H7 (cell line): Measurements from ENCODE around the gene FOXN3. TPM values are rescaled to one million over a fixed set of nuclear protein-coding genes. Genes with fewer than 3 reads are reported as not detected.
"Not testable (repeated sequence)": the region's sequence is repeated elsewhere in the genome, so short reads cannot be mapped to it uniquely, and the experiment has no call there.

Experiments
- DNase-seq: peaks from one replicate; pipeline ENCODE4 v3.0.0; 2012
- H3K27me3 ChIP-seq: 2 replicates; pipeline ENCODE4 v1.6.0; 2011; ENCODE audit warnings: mild to moderate bottlenecking, low read length; ENCODE audit not compliant: control insufficient read depth, insufficient read depth
- H3K36me3 ChIP-seq: replicated peaks from 2 replicates; pipeline ENCODE4 v1.5.1; 2011; ENCODE audit warnings: low read length; ENCODE audit not compliant: control insufficient read depth, insufficient read depth
- H3K4me3 ChIP-seq: 2 replicates; pipeline ENCODE4 v1.5.1; 2011; ENCODE audit warnings: low read depth, mild to moderate bottlenecking, control low read depth, low read length, moderate library complexity; ENCODE audit not compliant: insufficient read depth
- total RNA-seq: library from RNA; depleted of rRNA; stranded (reverse); fragments of >200 nt; shearing (Covaris generic); gene quantifications from 2 replicates; pipeline ENCODE4 v1.2.3, GENCODE V29; 2014

FOXN3 gene
- total RNA-seq, 1 experiment from 2014 or later = 64.6 TPM

DNA sequence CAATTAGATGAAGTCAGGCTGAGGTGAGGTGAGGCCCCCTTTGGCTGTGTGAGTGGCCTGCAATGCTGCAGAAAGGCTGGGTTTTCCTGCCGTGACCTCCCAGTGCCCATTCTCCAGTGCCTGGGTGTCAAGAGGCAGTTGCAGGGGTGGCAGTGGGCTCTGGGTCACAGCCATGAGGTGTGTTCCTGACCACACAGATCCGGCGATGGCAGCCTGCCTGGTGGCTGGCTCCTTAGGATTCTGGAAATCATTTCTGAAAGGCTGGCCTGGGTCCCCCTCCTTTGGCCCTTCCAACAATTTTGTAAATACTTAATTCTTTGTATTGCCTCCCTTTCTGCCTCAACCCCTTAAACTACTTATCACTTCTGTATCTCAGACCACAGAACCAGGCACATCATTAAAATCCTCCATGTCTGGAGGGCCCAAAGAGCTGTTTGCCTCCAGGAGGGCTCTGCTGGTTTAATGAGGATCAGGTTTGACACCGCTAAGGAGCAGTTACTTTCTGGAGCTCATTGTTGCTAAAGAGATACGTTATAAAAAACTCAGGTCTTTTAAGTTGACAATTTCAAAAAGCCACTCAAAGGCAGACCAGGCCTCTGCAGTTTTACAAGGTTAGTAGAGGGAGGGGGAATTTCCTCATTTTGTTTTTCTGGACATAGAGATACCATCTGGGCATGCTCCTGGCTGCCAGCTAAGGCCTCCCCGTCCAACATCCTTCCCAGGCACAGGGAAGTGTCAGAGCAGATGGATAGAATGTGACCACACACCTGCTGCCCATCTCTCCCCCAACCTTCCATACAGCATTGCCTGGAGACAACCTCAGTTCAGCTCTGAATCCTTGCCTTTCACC is 204.4 kb downstream of the FOXN3 start:
- H3K27me3 ChIP-seq = no peaks in the 10 kb centered on the region
- no peak for DNase-seq
- no peaks in the 10 kb centered on the region; the same call in 1 of the 2 replicates for H3K36me3 ChIP-seq
- no peak overlapping the region for H3K4me3 ChIP-seq

DNA sequence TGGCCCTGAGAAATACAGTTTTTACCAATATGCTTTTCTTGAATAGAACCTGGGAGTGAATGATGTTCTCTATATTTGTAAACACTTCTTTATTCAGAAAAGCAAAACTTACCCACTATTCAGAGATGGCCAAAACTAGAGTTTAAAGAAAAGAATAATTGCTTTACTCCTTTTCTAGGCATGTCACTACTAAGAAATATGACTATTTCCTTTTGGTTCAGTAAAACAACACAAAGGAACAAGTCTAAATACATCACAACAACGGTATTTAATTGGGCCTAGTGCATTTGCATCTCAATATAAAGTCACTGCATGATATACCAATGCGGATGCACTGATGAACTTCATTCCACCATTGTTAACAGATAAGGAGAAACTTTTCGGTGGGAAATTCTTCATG is 207.5 kb downstream of the FOXN3 start:
- DNase-seq = no peak
- H3K4me3 ChIP-seq = no peak overlapping the region
- H3K36me3 ChIP-seq = no peaks in the 10 kb centered on the region; the same call in 1 of the 2 replicates
- H3K27me3 ChIP-seq = no peaks in the 10 kb centered on the region

DNA sequence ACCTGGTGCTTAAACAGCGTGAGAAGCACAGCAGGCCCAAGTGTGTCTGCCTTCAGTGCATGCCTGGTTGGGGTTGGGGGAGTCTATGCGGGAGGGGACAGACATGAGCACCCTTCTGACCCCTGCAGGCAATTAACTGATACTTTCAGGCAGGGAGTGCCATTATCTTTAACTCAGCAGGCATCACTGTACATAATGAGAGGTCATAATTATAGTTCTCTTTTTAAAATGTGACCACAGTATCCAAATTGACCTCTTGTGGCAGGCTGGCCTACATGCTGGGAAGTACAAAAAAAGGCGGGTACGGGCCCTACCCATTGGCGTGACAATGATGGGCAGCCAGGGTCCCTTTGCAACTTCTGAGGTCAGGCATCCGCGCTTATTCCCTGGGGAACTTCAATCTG is 209.1 kb downstream of the FOXN3 start:
- H3K4me3 ChIP-seq = no peak overlapping the region
- H3K27me3 ChIP-seq = no peaks in the 10 kb centered on the region
- no peaks in the 10 kb centered on the region for H3K36me3 ChIP-seq
- peak; percentile 45 for DNase-seq

DNA sequence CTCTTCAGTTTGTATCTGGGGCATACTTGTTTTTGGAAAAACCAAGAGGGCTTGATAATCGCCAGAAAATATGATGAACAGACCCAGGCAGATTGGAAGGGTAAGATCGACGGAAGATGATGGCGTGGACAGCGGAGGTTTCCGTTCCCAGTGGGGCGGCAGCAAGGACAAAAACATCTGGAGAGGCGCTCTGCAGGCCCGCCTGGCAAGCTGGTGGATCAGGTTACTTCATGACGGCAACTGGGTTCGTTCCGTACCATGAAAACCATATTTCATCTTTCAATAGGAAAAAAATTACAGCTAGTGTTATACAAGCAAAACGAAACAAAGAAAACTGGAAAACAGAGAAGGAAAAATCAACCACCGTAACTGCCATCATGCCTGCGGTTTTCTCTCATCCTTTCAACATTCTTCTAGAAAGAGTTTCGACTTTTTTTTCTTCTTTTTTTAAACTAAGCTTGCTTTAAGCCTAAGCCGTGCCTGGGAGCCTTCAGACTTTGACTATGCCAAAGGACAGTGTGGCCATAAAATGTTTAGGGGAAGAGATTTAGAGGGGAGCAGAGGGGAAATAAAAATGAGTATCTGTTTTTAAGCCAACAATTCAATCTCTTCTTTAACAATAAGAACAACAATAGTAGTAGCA is 210.5 kb downstream of the FOXN3 start:
- DNase-seq = no peak
- no peaks in the 10 kb centered on the region for H3K27me3 ChIP-seq
- no peak overlapping the region for H3K4me3 ChIP-seq
- no peaks in the 10 kb centered on the region for H3K36me3 ChIP-seq

DNA sequence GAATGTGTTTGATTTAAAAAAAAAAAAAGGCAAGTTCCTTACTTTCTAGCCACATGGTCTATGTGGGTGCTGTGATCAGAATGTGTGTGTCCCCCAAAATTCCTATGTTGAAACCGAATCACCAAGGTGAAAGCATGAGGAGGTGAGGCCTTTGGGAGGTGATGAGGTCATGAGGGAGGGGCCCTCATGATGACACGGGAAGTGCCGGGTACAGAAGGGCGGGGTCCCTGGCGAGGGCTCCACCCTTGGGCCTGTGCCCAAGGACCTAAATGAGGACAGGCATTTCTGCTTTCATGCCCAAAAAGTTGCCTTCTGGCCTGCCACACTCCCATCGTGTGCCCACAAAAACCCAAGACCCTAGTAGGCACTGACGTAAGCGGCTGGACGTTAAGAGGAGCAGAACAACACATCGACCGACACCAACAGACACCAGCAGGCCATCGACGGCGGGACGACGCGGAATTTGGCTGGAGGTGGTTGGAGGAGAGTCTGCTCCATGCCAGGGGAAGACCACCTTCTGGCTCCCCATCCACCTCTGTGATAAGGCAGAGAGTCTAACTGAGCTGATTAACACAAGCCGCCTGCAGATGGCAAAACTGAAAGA is 211.8 kb downstream of the FOXN3 start:
- DNase-seq = no peak
- H3K36me3 ChIP-seq = no peaks in the 10 kb centered on the region
- no peaks in the 10 kb centered on the region for H3K27me3 ChIP-seq
- H3K4me3 ChIP-seq = no peak overlapping the region

DNA sequence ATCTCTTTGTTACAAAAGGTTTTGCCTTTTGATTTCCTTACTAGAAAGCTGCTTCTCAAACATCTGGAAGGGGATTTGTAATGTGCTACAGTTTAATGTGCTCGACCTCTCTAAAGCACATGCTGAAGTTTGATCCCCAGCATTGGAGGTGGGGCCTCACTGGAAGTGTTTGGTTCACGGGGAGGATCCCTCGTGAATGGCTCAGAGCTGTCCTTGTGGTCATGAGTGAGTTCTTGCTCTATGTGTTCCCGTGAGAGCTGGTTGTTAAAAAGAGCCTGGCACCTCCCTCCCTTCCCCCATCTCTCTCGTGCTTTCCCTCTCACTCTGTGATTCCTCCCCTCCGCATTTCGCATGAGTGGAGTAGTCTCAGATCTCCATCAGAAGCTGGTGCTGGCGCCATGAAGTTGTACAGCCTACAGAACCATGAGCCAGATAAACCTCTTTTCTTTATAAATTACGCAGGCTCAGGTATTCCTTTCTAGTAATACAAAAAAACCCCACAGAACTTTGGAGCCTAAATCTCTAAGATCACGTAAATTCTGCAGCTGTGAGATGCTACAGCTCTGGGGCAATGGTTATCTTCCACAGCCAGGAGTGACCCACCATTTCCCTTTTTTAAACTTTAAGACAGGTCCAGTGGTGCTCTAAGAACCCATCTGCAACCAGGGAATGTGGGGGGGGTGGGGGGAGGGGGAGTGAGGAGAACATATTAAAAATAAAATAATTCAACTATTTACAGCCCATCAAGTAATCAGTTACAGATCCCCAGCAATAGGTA is 214.4 kb downstream of the FOXN3 start:
- no peak overlapping the region for H3K4me3 ChIP-seq
- no peaks in the 10 kb centered on the region for H3K36me3 ChIP-seq
- no peak for DNase-seq
- H3K27me3 ChIP-seq = no peaks in the 10 kb centered on the region

DNA sequence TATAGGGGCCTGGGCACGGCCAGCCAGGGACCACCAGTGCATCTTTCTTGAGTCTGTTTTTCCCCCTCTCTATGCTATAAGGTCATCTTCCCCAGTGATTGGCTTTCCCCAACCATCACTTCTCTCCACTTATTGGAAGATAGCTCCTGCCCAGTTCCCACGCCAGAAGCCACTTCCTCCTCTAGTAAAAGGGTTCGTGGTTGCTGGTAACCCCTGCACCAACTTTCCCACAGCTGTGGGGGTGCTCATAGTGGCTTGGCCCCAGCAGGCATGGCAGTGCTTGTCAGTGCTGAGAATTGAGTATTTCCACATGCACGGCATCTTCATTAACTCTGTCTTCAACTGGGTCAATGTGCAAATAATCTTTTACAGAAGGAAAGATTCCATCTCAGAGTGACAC is 215.4 kb downstream of the FOXN3 start:
- Histone ChIP-seq H3K4me3 (no peak overlapping the region), H3K27me3 (no peaks in the 10 kb centered on the region), H3K36me3 (no peaks in the 10 kb centered on the region)
- DNase-seq = no peak

DNA sequence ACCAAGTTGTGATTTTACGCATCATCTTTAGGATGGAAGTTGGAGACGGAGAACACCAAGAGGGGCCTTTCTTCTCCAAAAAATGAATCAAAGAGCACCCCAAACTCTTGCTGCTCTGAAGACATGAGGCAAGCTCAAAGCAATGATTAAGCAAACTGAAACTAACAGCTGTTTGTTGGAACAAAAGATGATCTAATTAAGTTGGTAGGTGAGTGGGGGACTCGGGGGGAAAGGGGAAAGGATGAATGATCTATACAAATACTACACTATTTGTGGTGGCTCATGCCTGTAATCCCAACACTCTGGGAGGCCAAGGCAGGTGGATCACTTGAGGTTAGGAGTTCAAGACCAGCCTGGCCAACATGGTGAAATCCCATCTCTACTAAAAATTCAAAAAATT is 217.7 kb downstream of the FOXN3 start:
- not testable (repeated sequence) for H3K4me3 ChIP-seq, H3K27me3 ChIP-seq, H3K36me3 ChIP-seq, DNase-seq

DNA sequence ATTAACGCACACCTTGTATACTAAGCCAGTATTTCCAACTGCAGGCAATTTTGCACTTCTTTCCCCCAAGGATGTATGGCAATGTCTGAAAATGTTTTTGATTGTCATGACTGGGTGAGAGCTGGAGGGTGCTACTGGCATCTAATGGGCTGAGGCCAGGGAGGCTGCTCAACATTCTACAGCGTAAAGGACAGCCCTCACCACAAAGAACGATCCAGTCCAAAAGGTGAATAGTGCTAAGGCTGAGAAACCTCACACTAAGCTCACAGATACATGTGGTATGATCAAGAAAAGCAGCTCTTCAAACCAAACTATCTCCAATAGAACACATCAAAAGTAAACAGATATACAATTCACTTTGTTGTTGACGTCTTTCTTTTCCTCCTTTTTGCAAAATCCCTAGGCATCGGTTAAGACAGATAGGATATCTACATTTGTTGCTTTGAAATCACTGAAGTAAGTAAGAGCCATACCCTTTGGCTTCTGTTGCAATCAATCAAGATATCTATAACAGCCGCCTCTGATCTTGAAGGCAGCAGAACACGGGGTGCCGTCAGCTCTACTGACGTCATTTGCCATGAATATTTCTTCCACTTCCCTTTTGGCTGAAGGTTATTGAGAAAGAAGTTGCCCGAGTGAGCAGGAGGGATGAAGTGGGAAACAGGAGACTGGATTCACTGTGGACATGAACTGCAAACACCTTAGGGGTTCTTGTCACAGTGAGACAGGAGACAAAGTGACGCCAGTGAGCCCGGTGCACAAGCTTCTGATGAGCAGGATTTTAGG is 218.3 kb downstream of the FOXN3 start:
- no peak for DNase-seq
- Histone ChIP-seq H3K36me3 (no peaks in the 10 kb centered on the region), H3K4me3 (no peak overlapping the region), H3K27me3 (no peaks in the 10 kb centered on the region)

DNA sequence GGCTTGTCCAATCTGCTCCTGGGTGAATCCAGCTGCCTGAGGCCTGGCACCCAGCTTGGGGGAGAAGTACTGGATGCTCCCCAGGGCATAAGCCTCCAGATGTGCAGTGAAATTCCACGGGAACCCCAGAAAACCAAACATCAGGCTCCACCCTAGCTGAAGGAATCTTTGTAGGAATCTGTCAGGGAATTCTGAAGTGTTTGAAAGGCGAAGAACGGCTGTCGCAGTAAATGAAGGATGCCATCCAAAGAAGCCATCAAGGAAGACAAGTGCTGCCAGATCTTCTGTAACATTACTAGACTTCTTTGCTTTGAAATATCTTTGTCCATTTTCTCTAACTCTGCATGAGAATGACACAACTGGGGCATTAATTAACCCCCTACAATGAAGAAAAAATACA is 219.4 kb downstream of the FOXN3 start:
- Histone ChIP-seq H3K4me3 (no peak overlapping the region), H3K27me3 (no peaks in the 10 kb centered on the region), H3K36me3 (no peaks in the 10 kb centered on the region)
- DNase-seq = no peak

DNA sequence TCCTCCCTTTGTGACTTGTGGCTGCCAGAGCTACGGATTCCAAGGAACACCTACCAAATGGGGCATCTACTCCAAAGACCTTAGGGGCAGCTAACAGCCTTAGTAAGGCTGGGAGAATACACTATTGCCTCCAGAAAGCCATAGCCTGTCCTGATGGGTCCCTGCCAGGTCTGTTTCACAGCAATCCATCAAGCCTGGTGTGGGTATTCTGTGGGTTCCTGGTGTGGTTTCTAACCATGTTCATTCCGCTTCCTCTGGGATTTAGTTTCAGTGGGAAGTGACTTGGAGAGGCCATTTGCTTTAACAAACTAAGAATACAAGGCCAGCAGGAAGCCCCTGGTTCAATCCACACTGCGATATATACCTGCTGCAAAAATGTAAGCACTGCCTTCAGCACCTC is 220.5 kb downstream of the FOXN3 start:
- no peak for DNase-seq
- Histone ChIP-seq H3K4me3 (no peak overlapping the region), H3K36me3 (no peaks in the 10 kb centered on the region), H3K27me3 (no peaks in the 10 kb centered on the region)

DNA sequence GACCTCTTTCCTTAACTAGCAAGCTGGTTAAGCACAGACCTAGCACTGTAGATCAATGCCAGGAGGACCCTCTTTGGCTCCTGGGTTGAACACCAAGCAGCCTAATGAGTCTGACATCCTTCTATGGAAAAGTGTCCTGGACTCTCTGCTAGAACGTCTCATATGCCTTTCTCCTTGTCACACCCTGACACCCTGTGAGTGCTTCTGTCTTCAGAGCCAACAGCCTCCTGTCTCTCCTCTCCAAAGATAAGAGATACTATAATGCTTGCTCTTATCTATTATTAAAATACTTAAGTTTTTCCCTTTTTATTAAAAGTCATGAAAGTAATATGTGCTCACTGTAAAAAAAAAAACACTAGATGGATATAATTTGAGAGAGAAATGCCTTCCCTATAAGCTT is 222.7 kb downstream of the FOXN3 start:
- DNase-seq = no peak
- peaks cover 5% of the 10 kb centered on the region; the same call in 1 of the 2 replicates for H3K36me3 ChIP-seq

DNA sequence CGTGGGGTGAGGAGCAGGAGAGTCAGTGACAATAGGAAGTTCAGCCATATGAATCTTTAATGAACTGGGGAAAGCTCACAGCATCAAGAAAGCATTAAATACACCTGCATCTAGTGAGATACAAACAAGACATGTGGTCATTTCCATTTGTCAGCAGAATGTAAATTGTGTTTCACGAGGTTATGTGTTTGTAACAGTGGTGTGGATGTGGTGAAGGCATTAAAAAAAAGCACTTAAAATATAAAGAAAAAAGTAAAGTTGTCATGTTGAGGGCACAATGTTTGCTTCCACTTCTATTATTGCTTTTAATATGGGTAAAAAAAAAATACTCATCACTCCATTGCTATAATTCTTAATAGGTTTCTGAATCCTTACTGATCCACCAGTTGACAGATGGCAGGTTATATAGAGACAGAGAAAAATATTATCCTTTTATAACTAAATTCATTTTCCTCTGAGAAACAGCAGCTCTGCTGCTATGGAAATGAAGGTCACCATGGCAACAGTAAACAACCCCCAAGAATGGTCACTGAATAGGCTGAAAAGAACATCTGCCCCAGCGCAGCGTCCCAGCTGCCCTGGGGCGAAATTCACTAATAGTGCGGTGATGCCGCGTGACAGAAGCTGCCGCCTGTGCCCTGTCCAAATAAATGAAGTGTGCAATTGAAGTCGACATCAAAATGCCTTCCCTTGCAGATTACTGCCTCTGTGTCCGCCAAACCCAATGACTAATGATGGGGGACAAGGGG is 226.1 kb downstream of the FOXN3 start:
- DNase-seq = no peak
- no peaks in the 10 kb centered on the region for H3K27me3 ChIP-seq
- H3K4me3 ChIP-seq = no peak overlapping the region
- peaks cover 9% of the 10 kb centered on the region for H3K36me3 ChIP-seq

More for the DNA sequence above, 222.7 kb downstream of the FOXN3 start:
- H3K4me3 ChIP-seq = no peak overlapping the region
- no peaks in the 10 kb centered on the region for H3K27me3 ChIP-seq
